Calu3 (cell line): Measurements from ENCODE around the gene NUB1. TPM values are rescaled to one million over a fixed set of nuclear protein-coding genes. Genes with fewer than 3 reads are reported as not detected.
A peak's percentile ranks its signal among the peaks of the same experiment; 100 is the strongest.

Source experiments
- BruUV-seq: library from RNA; stranded (reverse); fragments of 400-500 nt; replicated peaks from 2 replicates; lab custom pipeline; 2021; lab: Mats Ljungman, UMichigan
- CTCF ChIA-PET: fragments of 300-600 bp; sonication (Branson Sonifier 250); formaldehyde crosslinking; loops from one replicate; lab custom pipeline; 2022; ENCODE audit warnings: antibody characterized with exemption; lab: Charles Lee
- DNase-seq: peaks from one replicate; pipeline ENCODE4 v3.0.0; 2022
- H3K27ac Mint-ChIP-seq: one replicate; pipeline ENCODE4 v1.8.0; 2022; ENCODE audit warnings: mixed read lengths; ENCODE audit not compliant: unreplicated experiment
- H3K27me3 Mint-ChIP-seq: one replicate; pipeline ENCODE4 v1.8.0; 2022; ENCODE audit warnings: mixed read lengths; ENCODE audit not compliant: unreplicated experiment
- H3K36me3 Mint-ChIP-seq: one replicate; pipeline ENCODE4 v1.8.0; 2022; ENCODE audit warnings: mild to moderate bottlenecking, moderate library complexity, mixed read lengths; ENCODE audit not compliant: insufficient read depth, unreplicated experiment
- H3K4me1 Mint-ChIP-seq: one replicate; pipeline ENCODE4 v1.8.0; 2022; ENCODE audit warnings: mild to moderate bottlenecking, low read depth, mixed read lengths; ENCODE audit not compliant: unreplicated experiment
- H3K4me3 Mint-ChIP-seq: one replicate; pipeline ENCODE4 v1.8.0; 2022; ENCODE audit warnings: mild to moderate bottlenecking, low read depth, moderate library complexity, mixed read lengths; ENCODE audit not compliant: unreplicated experiment
- H3K9me3 Mint-ChIP-seq: one replicate; pipeline ENCODE4 v1.8.0; 2022; ENCODE audit warnings: low read depth, mixed read lengths; ENCODE audit not compliant: unreplicated experiment
- CTCF ChIP-seq: fragments of 200-600 bp; IDR thresholded peaks from one replicate; pipeline ENCODE4 v1.8.0; 2022; ENCODE audit warnings: antibody characterized with exemption; ENCODE audit not compliant: unreplicated experiment
- intact Hi-C: fragments of 100-400 bp; cut with micrococcal nuclease; formaldehyde crosslinking; loops from one replicate; pipeline ENCODE4 v1.10.0; 2022; ENCODE audit not compliant: unreplicated experiment
- total RNA-seq: library from RNA; stranded (reverse); gene quantifications from 2 replicates; pipeline ENCODE4 v1.2.3, GENCODE V29; 2022

The NUB1 gene
- total RNA-seq, 1 experiment from 2014 or later, result 56.2 TPM

- intact Hi-C loops, result no loop called here
- peaks cover 8% of the 10 kb centered on the region for H3K36me3 Mint-ChIP-seq
- BruUV-seq, result no TSS peak
- no peak overlapping the region for H3K27ac Mint-ChIP-seq
- peaks cover 36% of the 10 kb centered on the region for H3K27me3 Mint-ChIP-seq
- no peaks in the 10 kb centered on the region for H3K9me3 Mint-ChIP-seq
- TF ChIP-seq CTCF, result no peak
- DNase-seq, result no peak
- H3K4me1 Mint-ChIP-seq, result no peaks in the 10 kb centered on the region
- no peak overlapping the region for H3K4me3 Mint-ChIP-seq
- CTCF ChIA-PET, result no interaction called here
Measured at GRCh38 chr7:151381098-151381347, 39.4 kb downstream of the NUB1 start.

- CTCF ChIA-PET, result interaction anchor here (0.6 kb wide), 1 partner anchor 1639 kb away, joined by 4 read pairs; no protein-coding TSS in a partner anchor
- no TSS peak for BruUV-seq
- H3K36me3 Mint-ChIP-seq, result peaks cover 8% of the 10 kb centered on the region
- no peak for DNase-seq
- no peaks in the 10 kb centered on the region for H3K9me3 Mint-ChIP-seq
- intact Hi-C loops, result no loop called here
- H3K27ac Mint-ChIP-seq, result no peak overlapping the region
- peak overlapping the region; percentile 20 for H3K4me3 Mint-ChIP-seq
- peaks cover 36% of the 10 kb centered on the region for H3K27me3 Mint-ChIP-seq
- no peak for TF ChIP-seq CTCF
- H3K4me1 Mint-ChIP-seq, result peaks cover 3% of the 10 kb centered on the region
Measured at GRCh38 chr7:151381348-151382078, 39.9 kb downstream of the NUB1 start.

GRCh38 chr7:151382079-151382885 is 40.7 kb downstream of the NUB1 start:
- intact Hi-C loops, result no loop called here
- Mint-ChIP-seq H3K36me3 (peaks cover 8% of the 10 kb centered on the region), H3K27ac (no peak overlapping the region), H3K4me3 (peak overlapping the region; percentile 20), H3K27me3 (peaks cover 36% of the 10 kb centered on the region), H3K9me3 (no peaks in the 10 kb centered on the region), H3K4me1 (peaks cover 10% of the 10 kb centered on the region)
- no TSS peak for BruUV-seq
- no peak for TF ChIP-seq CTCF
- DNase-seq, result no peak
- CTCF ChIA-PET, result interaction anchor here (0.6 kb wide), 2 partner anchors 300 to 1640 kb away, joined by 4 to 7 read pairs; no protein-coding TSS in a partner anchor

- CTCF ChIA-PET, result no interaction called here
- H3K27ac Mint-ChIP-seq, result no peak overlapping the region
- no peak for DNase-seq
- H3K36me3 Mint-ChIP-seq, result peaks cover 5% of the 10 kb centered on the region
- intact Hi-C loops, result no loop called here
- no peak for TF ChIP-seq CTCF
- no peak overlapping the region for H3K4me3 Mint-ChIP-seq
- H3K27me3 Mint-ChIP-seq, result peaks cover 43% of the 10 kb centered on the region
- no peaks in the 10 kb centered on the region for H3K9me3 Mint-ChIP-seq
- no TSS peak for BruUV-seq
- H3K4me1 Mint-ChIP-seq, result peaks cover 10% of the 10 kb centered on the region
Measured at GRCh38 chr7:151383638-151384351, 42.2 kb downstream of the NUB1 start.
